Mesenchymal stem cell (in vitro differentiated cells and primary cell): Measurements from ENCODE around the gene CLTCL1.
"Not testable (repeated sequence)": the region's sequence is repeated elsewhere in the genome, so short reads cannot be mapped to it uniquely, and the experiment has no call there.

Experiments used
- DNase-seq: peaks from one replicate; pipeline ENCODE4 v3.0.0-alpha.2; 2013
- H2AFZ ChIP-seq: one replicate; pipeline ENCODE4 v1.6.1; 2013; ENCODE audit warnings: low read depth, mild to moderate bottlenecking, control low read depth, inconsistent platforms, low read length, moderate library complexity
- H2AK5ac ChIP-seq: 2 replicates; pipeline ENCODE4 v1.6.1; 2013; ENCODE audit warnings: low read length, moderate library complexity, mild to moderate bottlenecking, inconsistent platforms; ENCODE audit not compliant: severe bottlenecking
- H2BK120ac ChIP-seq: one replicate; pipeline ENCODE4 v1.6.1; 2013; ENCODE audit warnings: low read depth, mild to moderate bottlenecking, inconsistent platforms, low read length, moderate library complexity
- H2BK12ac ChIP-seq, 2 experiments: one replicate each; pipeline ENCODE4 v1.6.1; 2013; ENCODE audit warnings: inconsistent platforms in 2 of 2, low read length in 2 of 2, mild to moderate bottlenecking in 2 of 2, moderate library complexity in 2 of 2, control low read depth in 1 of 2
- H2BK15ac ChIP-seq: one replicate; pipeline ENCODE4 v1.6.1; 2013; ENCODE audit warnings: mild to moderate bottlenecking, low read depth, inconsistent platforms; ENCODE audit not compliant: poor library complexity, severe bottlenecking
- H2BK5ac ChIP-seq: 2 replicates; pipeline ENCODE4 v1.6.1; 2013; ENCODE audit warnings: low read depth, mild to moderate bottlenecking, low read length, control low read depth, inconsistent platforms; ENCODE audit not compliant: poor library complexity, severe bottlenecking
- H3K14ac ChIP-seq, 2 experiments: one replicate each; pipeline ENCODE4 v1.6.1; 2013; ENCODE audit warnings: inconsistent platforms in 2 of 2, low read length in 2 of 2, control low read depth in 1 of 2, mild to moderate bottlenecking in 1 of 2, moderate library complexity in 1 of 2
- H3K18ac ChIP-seq, 2 experiments: one replicate each; pipeline ENCODE4 v1.6.1; 2013; ENCODE audit warnings: inconsistent platforms in 2 of 2, low read length in 2 of 2, control low read depth in 1 of 2, low read depth in 1 of 2, mild to moderate bottlenecking in 1 of 2
- H3K23ac ChIP-seq, 2 experiments: one replicate each; pipeline ENCODE4 v1.6.1; 2013; ENCODE audit warnings: inconsistent platforms in 2 of 2, low read length in 2 of 2, mild to moderate bottlenecking in 2 of 2, moderate library complexity in 2 of 2, control low read depth in 1 of 2
- H3K27ac ChIP-seq: 2 replicates; pipeline ENCODE4 v1.5.1; 2013; ENCODE audit warnings: mild to moderate bottlenecking, moderate library complexity, low read length, control low read depth, inconsistent platforms; ENCODE audit not compliant: poor library complexity, severe bottlenecking
- H3K27me3 ChIP-seq, 2 experiments: 2 replicates each; pipeline versions ENCODE4 v1.6.1 to v1.7.0; 2013; ENCODE audit warnings: low read length in 2 of 2, mild to moderate bottlenecking in 2 of 2, moderate library complexity in 2 of 2, control low read depth in 1 of 2, inconsistent platforms in 1 of 2; ENCODE audit not compliant: control insufficient read depth in 1 of 2, insufficient read depth in 1 of 2
- H3K36me3 ChIP-seq, 2 experiments: 2 replicates each; pipeline versions ENCODE4 v1.6.1 to v1.7.0; 2013; ENCODE audit warnings: low read length in 2 of 2, control low read depth in 1 of 2, inconsistent platforms in 1 of 2, low read depth in 1 of 2, mild to moderate bottlenecking in 1 of 2; ENCODE audit not compliant: insufficient read depth in 2 of 2, control insufficient read depth in 1 of 2
- H3K4ac ChIP-seq, 2 experiments: one replicate each; pipeline ENCODE4 v1.6.1; 2013; ENCODE audit warnings: inconsistent platforms in 2 of 2, low read length in 2 of 2, mild to moderate bottlenecking in 2 of 2, moderate library complexity in 2 of 2, control low read depth in 1 of 2, low read depth in 1 of 2
- H3K4me1 ChIP-seq: 2 replicates; pipeline ENCODE4 v1.6.1; 2013; ENCODE audit warnings: low read depth, low read length, control low read depth; ENCODE audit not compliant: control insufficient read depth, insufficient read depth
- H3K4me2 ChIP-seq: 2 replicates; pipeline ENCODE4 v1.6.1; 2013; ENCODE audit warnings: low read length, mild to moderate bottlenecking, inconsistent platforms; ENCODE audit not compliant: poor library complexity, severe bottlenecking
- H3K4me3 ChIP-seq, 2 experiments: 2 replicates each; pipeline versions ENCODE4 v1.5.1 to v1.7.0; 2013; ENCODE audit warnings: low read length in 2 of 2, mild to moderate bottlenecking in 2 of 2, control low read depth in 1 of 2, low read depth in 1 of 2; ENCODE audit not compliant: insufficient read depth in 1 of 2
- H3K79me1 ChIP-seq: replicated peaks from 2 replicates; pipeline ENCODE4 v1.6.1; 2013; ENCODE audit warnings: mild to moderate bottlenecking, control low read depth, low read length, inconsistent platforms; ENCODE audit not compliant: poor library complexity, severe bottlenecking
- H3K9ac ChIP-seq: 2 replicates; pipeline ENCODE4 v1.7.0; 2013; ENCODE audit warnings: mild to moderate bottlenecking, low read length, moderate library complexity
- H3K9me3 ChIP-seq: 2 replicates; pipeline ENCODE4 v1.7.0; 2013; ENCODE audit warnings: mild to moderate bottlenecking, low read length; ENCODE audit not compliant: control insufficient read depth
- H4K8ac ChIP-seq: one replicate; pipeline ENCODE4 v1.6.1; 2013; ENCODE audit warnings: inconsistent platforms, mild to moderate bottlenecking, low read length, moderate library complexity
- H4K91ac ChIP-seq: one replicate; pipeline ENCODE4 v1.6.1; 2013; ENCODE audit warnings: mild to moderate bottlenecking, low read length, inconsistent platforms
- WGBS: methylation state at CpG from one replicate; pipeline ENCODE4 v1.1.7; 2013; ENCODE audit warnings: mixed read lengths; 5-methylcytosine and 5-hydroxymethylcytosine counted together

CLTCL1 gene

GRCh38 chr22:19306535-19306934, 15.0 kb upstream of the CLTCL1 start:
- H3K36me3 ChIP-seq, H3K23ac ChIP-seq, H3K27ac ChIP-seq, H2BK120ac ChIP-seq, H3K27me3 ChIP-seq, H3K9ac ChIP-seq, H3K9me3 ChIP-seq, H3K14ac ChIP-seq, H2BK12ac ChIP-seq, H3K4me2 ChIP-seq, H3K79me1 ChIP-seq, DNase-seq, H2BK15ac ChIP-seq, H3K4ac ChIP-seq, H3K4me3 ChIP-seq, H3K4me1 ChIP-seq, H2AFZ ChIP-seq, H2AK5ac ChIP-seq, H4K91ac ChIP-seq, H2BK5ac ChIP-seq, H4K8ac ChIP-seq, H3K18ac ChIP-seq: not testable (repeated sequence)
- WGBS: 92% methylated on average over 6 of the region's 6 CpGs

GRCh38 chr22:19304547-19304946, 13.0 kb upstream of the CLTCL1 start:
- H3K4me1 ChIP-seq: no peaks in the 10 kb centered on the region
- no peak for DNase-seq
- H3K27ac ChIP-seq: no peak overlapping the region
- H3K4me2 ChIP-seq: no peak overlapping the region
- H3K4ac ChIP-seq: no peak overlapping the region
- no peaks in the 10 kb centered on the region for H3K9me3 ChIP-seq
- H3K9ac ChIP-seq: no peak overlapping the region
- no peak overlapping the region for H3K18ac ChIP-seq
- H4K8ac ChIP-seq: no peak overlapping the region
- H3K79me1 ChIP-seq: no peaks in the 10 kb centered on the region
- H2BK15ac ChIP-seq: no peak overlapping the region
- no peaks in the 10 kb centered on the region for H3K36me3 ChIP-seq
- over 99% methylated on average over 3 of the region's 5 CpGs for WGBS
- no peaks in the 10 kb centered on the region for H3K27me3 ChIP-seq
- H3K4me3 ChIP-seq: no peak overlapping the region
- no peak overlapping the region for H2BK120ac ChIP-seq
- no peak overlapping the region for H2AK5ac ChIP-seq
- no peak overlapping the region for H2BK5ac ChIP-seq
- H2AFZ ChIP-seq: no peak overlapping the region
- no peak overlapping the region for H4K91ac ChIP-seq
- H3K14ac ChIP-seq: no peak overlapping the region
- H3K23ac ChIP-seq: no peak overlapping the region
- no peak overlapping the region for H2BK12ac ChIP-seq

GRCh38 chr22:19303785-19304184, 12.3 kb upstream of the CLTCL1 start:
- no peak overlapping the region for H2BK12ac ChIP-seq
- H2AFZ ChIP-seq: no peak overlapping the region
- H3K4me1 ChIP-seq: no peaks in the 10 kb centered on the region
- no peak overlapping the region for H2AK5ac ChIP-seq
- WGBS: 27% methylated on average over 1 of the region's 1 CpG
- H3K18ac ChIP-seq: no peak overlapping the region
- H3K23ac ChIP-seq: no peak overlapping the region
- no peak overlapping the region for H3K14ac ChIP-seq
- no peak overlapping the region for H2BK15ac ChIP-seq
- H2BK120ac ChIP-seq: no peak overlapping the region
- no peak overlapping the region for H3K9ac ChIP-seq
- H2BK5ac ChIP-seq: no peak overlapping the region
- no peak for DNase-seq
- no peaks in the 10 kb centered on the region for H3K36me3 ChIP-seq
- H3K4me2 ChIP-seq: no peak overlapping the region
- no peaks in the 10 kb centered on the region for H3K9me3 ChIP-seq
- H3K4ac ChIP-seq: no peak overlapping the region
- H3K4me3 ChIP-seq: no peak overlapping the region
- no peak overlapping the region for H4K91ac ChIP-seq
- H3K27me3 ChIP-seq: no peaks in the 10 kb centered on the region
- H3K79me1 ChIP-seq: no peaks in the 10 kb centered on the region
- no peak overlapping the region for H4K8ac ChIP-seq
- no peak overlapping the region for H3K27ac ChIP-seq

- Histone ChIP-seq H3K4me1 (peaks cover 6% of the 10 kb centered on the region), H2BK12ac (no peak overlapping the region), H3K4ac (no peak overlapping the region), H3K4me2 (no peak overlapping the region), H3K36me3 (no peaks in the 10 kb centered on the region), H3K9ac (no peak overlapping the region), H4K91ac (no peak overlapping the region), H3K23ac (no peak overlapping the region), H2AK5ac (no peak overlapping the region), H3K18ac (no peak overlapping the region), H3K27ac (no peak overlapping the region), H3K4me3 (no peak overlapping the region), H3K14ac (no peak overlapping the region), H4K8ac (no peak overlapping the region), H2BK120ac (no peak overlapping the region), H3K27me3 (peaks cover 0 to 5% of the 10 kb centered on the region in 2 experiments), H2BK15ac (no peak overlapping the region), H2AFZ (no peak overlapping the region), H2BK5ac (no peak overlapping the region), H3K79me1 (peaks cover 3% of the 10 kb centered on the region), H3K9me3 (no peaks in the 10 kb centered on the region)
- no peak for DNase-seq
Observed at GRCh38 chr22:19295733-19296132, 4.2 kb upstream of the CLTCL1 start.
